HG02763 (cell line): ENCODE measurements around the gene UBASH3A.
"Not testable (repeated sequence)": the region's sequence is repeated elsewhere in the genome, so short reads cannot be mapped to it uniquely, and the experiment has no call there.

Experiments used
- ATAC-seq: cut with Tn5 transposase; IDR thresholded peaks from one replicate; pipeline ENCODE4 v1.9.1; 2021; ENCODE audit warnings: mild to moderate bottlenecking, moderate library complexity; ENCODE audit not compliant: unreplicated experiment

UBASH3A gene

GRCh38 chr21:42390193-42390592 is 13.5 kb upstream of the UBASH3A start:
- ATAC-seq = no peak

DNA sequence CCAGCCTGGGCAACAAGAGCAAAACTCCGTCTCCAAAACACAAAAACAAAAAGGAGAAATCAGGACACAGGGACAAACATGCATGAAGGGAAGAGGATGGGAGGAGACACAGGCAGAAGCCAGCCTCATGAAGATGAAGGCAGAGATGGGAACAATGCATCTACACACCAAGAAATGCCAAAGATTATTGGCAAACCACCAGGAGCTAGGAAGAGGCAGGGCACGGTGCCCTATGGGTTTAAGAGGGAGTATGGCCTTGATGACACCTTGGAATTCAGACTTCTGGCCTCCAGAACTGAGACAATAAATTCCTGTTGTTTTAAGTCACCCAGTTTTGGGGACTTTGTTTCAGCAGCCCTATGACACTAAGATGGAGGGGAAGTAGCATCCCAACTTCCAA is 13.0 kb upstream of the UBASH3A start:
- ATAC-seq = no peak

DNA sequence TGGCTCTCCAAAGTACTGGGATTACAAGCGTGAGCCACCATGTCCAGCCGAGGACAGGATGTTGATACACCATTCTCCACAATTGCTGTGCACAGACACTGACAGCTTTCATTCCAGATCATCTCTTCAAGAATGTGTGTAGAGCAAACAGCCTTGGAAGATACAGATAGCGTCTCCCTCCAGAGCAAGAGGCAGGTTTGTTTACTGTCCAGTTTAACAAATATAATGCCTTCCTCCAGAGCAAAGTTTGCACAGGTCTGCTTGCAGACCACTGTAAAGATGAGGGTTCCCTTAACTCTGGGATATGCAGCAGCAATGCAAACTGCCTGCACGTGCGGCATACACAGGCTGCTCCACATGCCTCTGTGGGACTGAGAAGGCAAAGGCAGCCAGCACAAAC is 12.4 kb upstream of the UBASH3A start:
- no peak for ATAC-seq

- peak; percentile 61 for ATAC-seq
These were observed 10.8 kb upstream of the UBASH3A start for GRCh38 chr21:42392731-42393442.

DNA sequence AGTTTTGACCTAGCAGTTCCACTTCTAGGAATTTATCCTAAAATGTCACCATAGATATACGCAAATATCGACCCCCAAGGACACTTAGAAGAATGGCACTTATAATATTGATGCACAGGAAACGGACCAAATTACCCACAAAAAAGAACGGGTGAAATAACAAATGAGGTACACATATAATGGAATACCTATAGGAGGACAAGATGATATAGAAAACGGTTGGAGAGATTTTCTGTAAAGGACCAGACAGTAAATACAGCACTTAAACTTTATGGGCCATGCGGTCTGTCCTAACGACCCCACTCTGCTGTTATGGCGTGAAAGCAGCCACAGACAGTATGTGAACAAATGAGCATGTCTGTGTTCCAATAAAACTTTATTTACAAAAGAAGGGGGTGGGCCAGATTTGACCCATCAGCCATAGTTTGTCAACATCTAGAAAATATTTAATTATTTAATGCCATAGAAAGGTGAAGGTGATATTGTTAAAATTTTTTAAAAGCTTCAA is 10.2 kb upstream of the UBASH3A start:
- ATAC-seq = no peak

DNA sequence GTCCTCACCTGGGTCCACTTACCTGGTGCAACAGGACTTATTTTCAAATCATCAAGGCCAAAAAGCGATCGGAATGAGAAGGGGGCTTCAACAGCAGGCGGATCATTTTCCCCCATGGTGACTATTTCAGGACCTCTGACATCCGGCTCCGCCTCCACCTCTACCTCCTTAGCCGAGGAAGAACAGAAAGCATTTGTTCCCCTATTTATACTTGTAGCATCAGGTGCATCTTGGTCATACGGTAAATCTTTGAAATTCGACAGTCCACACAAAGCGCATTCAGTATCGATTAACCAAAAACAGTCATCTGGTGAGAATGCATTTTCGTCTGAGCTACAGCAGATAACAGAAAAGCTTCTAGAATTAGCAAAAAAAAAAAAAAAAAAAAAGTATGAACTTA is 8.4 kb upstream of the UBASH3A start:
- ATAC-seq = no peak

GRCh38 chr21:42395905-42396651 is 7.6 kb upstream of the UBASH3A start, which contains the start of gene TMPRSS3:
Gene TMPRSS3, minus strand, starts transcription at chr21:42396052. Its CDS starts 635 bp downstream, at chr21:42395417.
- no peak for ATAC-seq

GRCh38 chr21:42396799-42397745 is 6.6 kb upstream of the UBASH3A start:
- ATAC-seq = no peak

- no peak for ATAC-seq
These were observed 5.8 kb upstream of the UBASH3A start for GRCh38 chr21:42397746-42398394.

DNA sequence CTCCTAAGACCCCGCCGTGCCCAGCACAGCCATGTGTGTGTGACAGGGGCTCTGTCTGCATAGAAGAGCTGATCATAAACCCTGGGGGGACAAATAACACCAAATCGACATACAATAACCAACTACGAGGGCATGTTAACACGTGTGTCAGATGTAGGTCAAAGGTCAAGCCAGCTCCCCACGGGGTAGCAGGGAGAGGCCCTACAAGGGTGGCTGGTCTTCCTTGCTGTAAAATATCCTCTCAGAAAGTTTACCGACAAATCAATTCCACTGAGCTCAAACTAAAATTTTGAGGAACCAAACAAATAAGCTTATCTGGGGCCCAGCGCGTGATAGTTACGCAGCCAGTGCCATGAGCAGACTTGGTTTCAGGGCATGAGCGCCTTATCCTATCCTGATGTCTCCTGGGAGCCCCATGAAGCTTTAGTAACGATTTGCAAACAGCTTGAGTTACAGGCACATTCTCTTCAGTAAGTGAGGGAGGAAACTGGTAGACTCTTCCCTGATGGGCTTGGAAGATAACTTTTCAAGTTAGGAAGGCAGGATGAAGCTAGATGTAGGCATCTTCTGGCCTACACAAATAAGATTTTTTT is 5.2 kb upstream of the UBASH3A start:
- no peak for ATAC-seq

DNA sequence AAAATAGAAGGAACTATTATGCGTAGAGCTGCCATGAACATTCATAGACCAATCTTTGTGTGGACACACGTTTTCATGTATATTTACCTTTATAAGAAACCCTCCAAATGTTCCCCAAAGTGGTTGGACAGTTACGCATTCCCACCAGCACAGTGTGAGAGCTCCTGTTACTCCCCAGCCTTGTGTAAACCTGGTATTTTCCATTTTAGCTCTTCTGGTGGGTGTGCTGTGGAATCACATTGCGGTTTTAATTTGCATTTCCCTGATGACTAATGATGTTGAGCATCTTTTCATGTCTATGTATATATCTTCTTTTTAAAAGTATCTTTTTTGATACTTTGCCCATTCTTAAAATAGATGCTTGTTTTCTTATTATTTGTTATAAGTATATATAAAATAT is 3.2 kb upstream of the UBASH3A start:
- no peak for ATAC-seq

DNA sequence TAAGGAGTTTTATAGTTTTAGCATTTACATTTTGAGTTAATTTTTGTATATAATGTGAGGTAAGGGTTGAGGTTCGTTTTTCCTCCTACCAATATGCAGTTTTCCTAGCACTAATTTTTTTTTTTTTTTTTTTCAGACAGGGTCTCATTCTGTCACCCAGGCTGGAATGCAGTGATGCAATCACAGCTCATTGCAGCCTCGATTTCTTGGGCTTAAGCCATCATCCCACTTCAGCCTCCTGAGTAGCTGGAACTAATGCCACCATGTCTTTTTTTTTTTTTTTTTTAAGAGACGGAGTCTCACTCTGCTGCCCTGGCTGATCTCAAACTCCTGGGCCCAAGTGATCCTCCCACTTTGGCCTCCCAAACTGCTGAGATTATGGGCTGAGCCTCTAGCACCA is 2.5 kb upstream of the UBASH3A start:
- no peak for ATAC-seq

GRCh38 chr21:42401820-42402251 is 1.9 kb upstream of the UBASH3A start:
- no peak for ATAC-seq

DNA sequence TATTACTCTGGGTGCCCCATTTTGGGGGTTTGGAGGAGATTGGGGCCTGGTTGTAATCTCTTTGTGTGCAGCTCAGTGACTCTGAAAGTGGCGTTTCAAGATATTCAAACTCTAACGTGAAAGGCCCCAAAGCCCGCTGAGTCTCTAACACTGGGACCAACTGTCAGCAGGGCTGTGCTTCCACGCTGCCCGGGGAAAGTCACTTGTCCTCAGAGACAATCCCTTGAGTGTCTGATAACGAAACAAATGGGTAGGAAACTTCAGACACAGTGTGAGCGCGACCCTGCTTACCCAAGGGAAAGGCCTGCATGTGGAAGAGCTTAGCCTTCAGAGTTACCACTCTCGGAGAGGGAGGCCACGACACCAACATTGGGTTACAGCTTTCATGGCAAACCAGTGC is 837 bp downstream of the UBASH3A start:
- no peak for ATAC-seq

DNA sequence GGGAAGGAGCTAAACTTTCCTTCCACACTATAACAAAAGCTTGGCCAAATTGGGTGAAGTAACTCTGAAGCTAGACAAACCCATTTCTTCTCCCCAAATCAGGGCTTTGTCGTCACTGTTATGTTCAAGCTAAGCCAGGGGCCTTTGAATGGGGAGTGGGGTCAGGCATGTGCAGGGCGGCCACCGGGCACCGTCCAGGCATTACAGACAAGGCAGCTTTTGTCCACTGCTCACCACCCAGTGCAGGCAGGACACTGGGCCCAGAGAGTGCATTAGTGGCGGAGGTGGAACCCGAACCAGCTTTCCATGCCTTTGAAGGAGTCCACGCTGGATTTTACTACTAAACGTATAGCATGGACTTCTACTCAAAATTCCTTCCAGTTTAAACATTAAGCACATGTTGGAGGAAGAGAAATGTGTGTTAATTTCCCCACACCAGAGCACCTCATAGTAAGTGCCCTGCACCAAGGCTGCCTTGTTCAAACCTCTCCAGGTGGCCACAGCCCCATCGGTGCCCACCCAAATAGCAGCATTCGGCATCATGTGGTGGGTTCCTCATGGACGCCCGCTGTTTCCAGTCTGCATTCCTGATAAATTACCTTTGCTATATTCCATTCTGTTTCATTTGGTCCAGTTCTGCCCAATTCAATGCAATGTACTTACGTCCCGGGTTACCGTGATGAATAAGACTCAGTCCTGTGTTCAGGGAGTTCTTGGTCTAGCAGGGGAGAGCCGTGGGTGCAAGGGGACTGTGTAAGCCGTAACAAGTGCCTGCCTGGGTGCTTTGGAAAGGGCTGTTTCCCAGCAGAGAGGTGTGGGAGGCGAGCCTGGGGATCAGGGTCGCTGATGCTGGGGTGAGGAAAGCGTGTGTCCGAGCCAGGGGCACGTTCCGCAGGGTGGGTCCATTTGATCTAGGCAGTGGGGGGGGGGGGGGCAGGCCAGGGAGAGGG is 1.6 kb downstream of the UBASH3A start:
- no peak for ATAC-seq

- no peak for ATAC-seq
These were observed 2.5 kb downstream of the UBASH3A start for GRCh38 chr21:42406201-42406621.

DNA sequence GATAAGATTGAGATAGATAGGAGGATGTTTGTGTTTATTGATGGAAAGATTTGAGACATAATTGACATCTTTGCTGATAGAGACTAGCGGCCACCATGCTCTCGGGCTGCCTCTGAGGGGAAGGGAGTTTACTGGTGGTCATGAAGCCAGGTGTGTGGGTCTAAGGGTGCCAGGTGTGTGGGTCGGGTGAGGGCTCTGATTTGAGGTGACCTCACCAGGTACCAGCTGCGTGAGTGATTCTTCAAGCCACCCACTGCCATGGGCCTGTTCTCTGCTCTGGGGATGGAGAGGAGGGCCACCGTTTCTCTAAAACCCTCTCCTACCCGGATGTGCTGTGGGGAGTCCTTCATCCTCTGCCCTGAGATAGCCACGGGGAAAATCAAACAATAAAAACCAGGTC is 3.2 kb downstream of the UBASH3A start:
- ATAC-seq = no peak

DNA sequence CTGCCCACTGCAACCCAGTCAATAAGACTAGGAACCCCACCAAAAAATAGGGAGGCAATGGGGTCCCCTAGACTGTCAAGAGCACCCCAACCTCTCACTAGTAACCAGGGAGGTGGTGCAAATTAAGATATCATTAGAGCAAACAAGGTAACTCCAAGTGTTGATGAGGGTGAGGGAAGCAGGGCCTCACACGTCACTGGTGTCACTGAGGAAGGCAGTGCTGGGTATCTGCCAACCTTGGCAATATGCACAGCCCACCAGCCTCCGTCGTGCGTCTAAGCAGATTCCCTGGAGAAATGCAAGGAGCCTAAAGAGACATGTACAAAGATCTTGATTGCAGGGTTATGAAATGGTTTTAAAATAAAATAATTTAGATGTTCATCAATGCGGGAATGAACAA is 3.8 kb downstream of the UBASH3A start:
- ATAC-seq = no peak

- ATAC-seq = not testable (repeated sequence)
These were observed 5.0 kb downstream of the UBASH3A start for GRCh38 chr21:42408718-42409117.
